Aorta (tissue), 5 donors: ENCODE data around the gene WDR5. TPM values are rescaled to one million over a fixed set of nuclear protein-coding genes. Genes with fewer than 3 reads are reported as not detected.
A peak's percentile ranks its signal among the peaks of the same experiment; 100 is the strongest.

Source experiments
- ATAC-seq: fragments of 200-7000 bp; cut with Tn5 transposase; one replicate; pipeline ENCODE4 v1.9.1; 2022; ENCODE audit warnings: moderate library complexity; ENCODE audit not compliant: low FRiP score
- DNase-seq, 2 donors: peaks; one replicate each; pipeline ENCODE4 v3.0.0-alpha.2; 2020
- H3K27ac ChIP-seq, 2 donors: one replicate each; pipeline ENCODE4 v1.5.1; 2013; ENCODE audit warnings: low read length in 2 of 2, mild to moderate bottlenecking in 2 of 2, moderate library complexity in 2 of 2, control low read depth in 1 of 2, inconsistent platforms in 1 of 2, low read depth in 1 of 2
- H3K27me3 ChIP-seq, 2 donors: one replicate each; pipeline ENCODE4 v1.6.1; 2013; ENCODE audit warnings: control low read depth in 1 of 2, low read length in 1 of 2, mild to moderate bottlenecking in 1 of 2, moderate library complexity in 1 of 2; ENCODE audit not compliant: insufficient read depth in 2 of 2, control insufficient read depth in 1 of 2
- H3K36me3 ChIP-seq, 2 donors: one replicate each; pipeline ENCODE4 v1.6.1; 2013; ENCODE audit warnings: control low read depth in 1 of 2, low read length in 1 of 2, mild to moderate bottlenecking in 1 of 2; ENCODE audit not compliant: insufficient read depth in 2 of 2, control insufficient read depth in 1 of 2
- H3K4me1 ChIP-seq, 2 donors: one replicate each; pipeline ENCODE4 v1.6.1; 2013; ENCODE audit warnings: low read length in 2 of 2, control low read depth in 1 of 2, mild to moderate bottlenecking in 1 of 2, moderate library complexity in 1 of 2; ENCODE audit not compliant: insufficient read depth in 2 of 2, control insufficient read depth in 1 of 2
- H3K4me3 ChIP-seq, 2 donors: one replicate each; pipeline ENCODE4 v1.5.1; 2013; ENCODE audit warnings: low read length in 2 of 2, control low read depth in 1 of 2, mild to moderate bottlenecking in 1 of 2
- H3K9me3 ChIP-seq: one replicate; pipeline ENCODE4 v1.6.1; 2013; ENCODE audit warnings: mild to moderate bottlenecking, low read length; ENCODE audit not compliant: control insufficient read depth
- WGBS, 2 donors: extraction: QIAGEN DNeasy Blood & Tissue Kit; methylation state at CpG; one replicate each; pipeline ENCODE4 v1.1.7; 2013; 5-methylcytosine and 5-hydroxymethylcytosine counted together
- intact Hi-C, 2 donors: fragments of 100-400 bp; cut with DNase I; formaldehyde crosslinking; loops; one replicate each; pipeline versions ENCODE4 v1.14.2 to v1.15.0; 2022
- polyA plus RNA-seq, 2 donors: library from polyadenylated mRNA; stranded (reverse); fragments of 200-250 nt; gene quantifications; one replicate each; pipeline ENCODE4 v1.2.3, GENCODE V29; 2013
- total RNA-seq, 2 donors: library from RNA; stranded (reverse); fragmentation: NEBNext Ultra II Directional; extraction: Animal tissue kit (Norgen Biotek cat#: 25700); gene quantifications; one replicate each; pipeline ENCODE4 v1.2.1, GENCODE V29; 2021
- donor health status: healthy with polysubstance abuse.
- donor health status: Bipolar disorder and iron deficiency.
- donor health status: DM: no; HTN: no; CAD: no.
- donor health status: DM: no; HTN: no; CAD: no.
- donor health status: DM: yes; HTN: yes; CAD: no.

The WDR5 gene
- total and polyA plus RNA-seq, 4 donors = 11.5 to 25.1 (median 15.2) TPM

- Histone ChIP-seq H3K4me1 (no peaks in the 10 kb centered on the region), H3K27me3 (no peaks in the 10 kb centered on the region), H3K4me3 (no peak overlapping the region), H3K36me3 (no peaks in the 10 kb centered on the region), H3K9me3 (no peaks in the 10 kb centered on the region), H3K27ac (no peak overlapping the region)
- no peak for ATAC-seq
- intact Hi-C loops = no loop called here
- peak; percentile 6 to 24 for DNase-seq
- WGBS, 2 donors = 49 to 68% methylated on average over 8 of the region's 8 CpGs
These were observed 49.7 kb downstream of the WDR5 start for GRCh38 chr9:134185536-134186011.

GRCh38 chr9:134186471-134187109, 50.7 kb downstream of the WDR5 start:
- Histone ChIP-seq H3K36me3 (no peaks in the 10 kb centered on the region), H3K4me3 (no peak overlapping the region), H3K9me3 (no peaks in the 10 kb centered on the region), H3K27ac (no peak overlapping the region), H3K4me1 (no peaks in the 10 kb centered on the region), H3K27me3 (no peaks in the 10 kb centered on the region)
- intact Hi-C loops = no loop called here
- 80 to 85% methylated on average over 21 of the region's 21 CpGs for WGBS, 2 donors
- peak; percentile 38 to 72 for DNase-seq
- ATAC-seq = no peak

GRCh38 chr9:134187110-134187531, 51.2 kb downstream of the WDR5 start:
- 88 to 92% methylated on average over 12 of the region's 12 CpGs for WGBS, 2 donors
- H3K36me3 ChIP-seq = no peaks in the 10 kb centered on the region
- H3K27me3 ChIP-seq = no peaks in the 10 kb centered on the region
- intact Hi-C loops = no loop called here
- no peak overlapping the region for H3K27ac ChIP-seq
- DNase-seq (peak; percentile 46 to 70), ATAC-seq (no peak)
- no peaks in the 10 kb centered on the region for H3K9me3 ChIP-seq
- H3K4me1 ChIP-seq = no peaks in the 10 kb centered on the region
- H3K4me3 ChIP-seq = no peak overlapping the region

- WGBS, 2 donors = 81 to 83% methylated on average over 12 of the region's 12 CpGs
- ATAC-seq = no peak
- Histone ChIP-seq H3K27me3 (no peaks in the 10 kb centered on the region), H3K27ac (no peak overlapping the region), H3K36me3 (no peaks in the 10 kb centered on the region), H3K4me1 (no peaks in the 10 kb centered on the region), H3K4me3 (no peak overlapping the region), H3K9me3 (no peaks in the 10 kb centered on the region)
- DNase-seq = peak; percentile 34 to 62
- intact Hi-C loops = no loop called here
These were observed 52.1 kb downstream of the WDR5 start for GRCh38 chr9:134187891-134188385.

GRCh38 chr9:134188386-134189144, 52.7 kb downstream of the WDR5 start:
- no peak overlapping the region for H3K27ac ChIP-seq
- WGBS, 2 donors = 18 to 25% methylated on average over 23 of the region's 23 CpGs
- no peaks in the 10 kb centered on the region for H3K27me3 ChIP-seq
- H3K36me3 ChIP-seq = no peaks in the 10 kb centered on the region
- no peaks in the 10 kb centered on the region for H3K4me1 ChIP-seq
- peak; percentile 50 to 80 for DNase-seq
- H3K4me3 ChIP-seq = no peak overlapping the region
- peak; percentile 8 for ATAC-seq
- intact Hi-C loops = no loop called here
- no peaks in the 10 kb centered on the region for H3K9me3 ChIP-seq

- DNase-seq = peak; percentile 19 to 71
- no peak for ATAC-seq
- H3K4me1 ChIP-seq = no peaks in the 10 kb centered on the region
- no peaks in the 10 kb centered on the region for H3K36me3 ChIP-seq
- H3K4me3 ChIP-seq = no peak overlapping the region
- no peaks in the 10 kb centered on the region for H3K27me3 ChIP-seq
- 38 to 46% methylated on average over 15 of the region's 15 CpGs for WGBS, 2 donors
- intact Hi-C loops = no loop called here
- H3K9me3 ChIP-seq = no peaks in the 10 kb centered on the region
- H3K27ac ChIP-seq = no peak overlapping the region
These were observed 53.2 kb downstream of the WDR5 start for GRCh38 chr9:134189145-134189469.

GRCh38 chr9:134189470-134190231, 53.8 kb downstream of the WDR5 start:
- Histone ChIP-seq H3K4me1 (no peaks in the 10 kb centered on the region), H3K4me3 (no peak overlapping the region), H3K36me3 (no peaks in the 10 kb centered on the region), H3K27me3 (no peaks in the 10 kb centered on the region), H3K9me3 (no peaks in the 10 kb centered on the region), H3K27ac (no peak overlapping the region)
- peak; percentile 5 for ATAC-seq
- DNase-seq = peak; percentile 52 to 73
- intact Hi-C loops = no loop called here
- 75 to 80% methylated on average over 24 of the region's 24 CpGs for WGBS, 2 donors

GRCh38 chr9:134190232-134191121, 54.6 kb downstream of the WDR5 start:
- Histone ChIP-seq H3K4me3 (no peak overlapping the region), H3K27ac (no peak overlapping the region), H3K9me3 (no peaks in the 10 kb centered on the region), H3K27me3 (no peaks in the 10 kb centered on the region), H3K4me1 (no peaks in the 10 kb centered on the region), H3K36me3 (no peaks in the 10 kb centered on the region)
- intact Hi-C loops = no loop called here
- peak; percentile 35 to 64 for DNase-seq
- WGBS, 2 donors = 90 to 93% methylated on average over 29 of the region's 29 CpGs
- ATAC-seq = peak; percentile 3
